ENCODE results near the gene KMT5C. TPM values are rescaled to one million over a fixed set of nuclear protein-coding genes. Genes with fewer than 3 reads are reported as not detected.

KMT5C gene
- polyA plus RNA-seq, 3 donors: 0.89 to 26.9 (median 1.5) TPM

DNA sequence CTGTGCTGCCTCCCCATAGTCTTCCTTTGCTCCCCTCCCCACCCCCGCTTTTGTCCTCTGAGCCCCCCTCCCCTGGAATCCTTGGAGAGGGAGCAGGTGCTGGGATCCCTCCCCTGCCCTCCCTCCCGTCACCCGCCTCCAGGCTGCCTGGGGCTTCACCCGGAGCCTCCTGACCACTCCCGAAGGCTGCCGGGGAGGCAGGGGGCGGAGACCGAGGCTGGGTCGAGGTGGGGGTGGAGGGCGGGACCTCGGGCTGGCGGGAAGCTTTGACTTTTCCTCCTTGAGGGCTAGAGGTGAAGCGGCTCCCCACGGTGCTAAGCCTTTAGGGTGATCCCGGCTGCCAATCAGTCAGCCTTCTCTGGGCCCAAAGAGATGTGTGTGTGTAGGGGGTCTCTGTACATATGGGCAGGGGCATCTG lies 1.5 kb downstream of the KMT5C start:
- Histone ChIP-seq H3K9ac (ENCODE audit: insufficient read depth, low read length, poor library complexity, severe bottlenecking) (peak overlapping the region; percentile 72), H3K79me2 (ENCODE audit: insufficient read depth, low read length) (peaks cover 12% of the 10 kb centered on the region), H3K27ac (ENCODE audit: low read depth in 1 of 2, low read length in 2 of 2) (peak overlapping the region in 1 of 2 donors; percentile 83), H3K9me3 (replicated peaks in 1 of 2; ENCODE audit: control insufficient read depth in 1 of 2, insufficient read depth in 1 of 2, low read length in 2 of 2) (no peaks in the 10 kb centered on the region), H3K27me3 (ENCODE audit: control insufficient read depth in 2 of 2, insufficient read depth in 2 of 2, low read length in 2 of 2) (no peaks in the 10 kb centered on the region), H3K4me3 (replicated peaks in 1 of 3; ENCODE audit: low read depth in 2 of 3, low read length in 3 of 3) (peak overlapping the region in 2 of 3 experiments; percentile 69 to 83), H3K4me1 (ENCODE audit: control insufficient read depth in 1 of 2, insufficient read depth in 2 of 2, low read length in 2 of 2) (peaks cover 31 to 39% of the 10 kb centered on the region in 2 donors), H3K36me3 (replicated peaks in 1 of 2; ENCODE audit: control insufficient read depth in 1 of 2, insufficient read depth in 2 of 2, low read length in 2 of 2) (peaks cover 9 to 15% of the 10 kb centered on the region in 2 donors), H3K4me2 (replicated peaks; ENCODE audit: extremely low read depth, low read length, poor library complexity, severe bottlenecking) (peak overlapping the region; percentile 94), H4K20me1 (ENCODE audit: insufficient read depth, low read length) (peaks cover 7% of the 10 kb centered on the region), H2AFZ (ENCODE audit: insufficient read depth, low read depth, low read length, poor library complexity, severe bottlenecking) (peak overlapping the region; percentile 62)
- H3K27me3 Mint-ChIP-seq (ENCODE audit: low read depth in 3 of 3): peaks cover 0 to 3% (median 2%) of the 10 kb centered on the region in 3 donors
- peaks cover 27% of the 10 kb centered on the region for H3K4me1 Mint-ChIP-seq
- intact Hi-C loops (cut with micrococcal nuclease): loop anchor here in 1 of 2 donors (5.0 kb wide), 1 partner anchor 41 kb away; the partner anchor contains the start of gene TMEM238
- DNase-seq: peak in 1 of 3 donors; percentile 20
- WGBS (ENCODE audit: insufficient coverage): 0% methylated on average over 8 of the region's 15 CpGs
- peak overlapping the region in 5 of 7 donors; percentile 69 to 97 (median 95) for H3K27ac Mint-ChIP-seq
- TF ChIP-seq, protein P1, sequence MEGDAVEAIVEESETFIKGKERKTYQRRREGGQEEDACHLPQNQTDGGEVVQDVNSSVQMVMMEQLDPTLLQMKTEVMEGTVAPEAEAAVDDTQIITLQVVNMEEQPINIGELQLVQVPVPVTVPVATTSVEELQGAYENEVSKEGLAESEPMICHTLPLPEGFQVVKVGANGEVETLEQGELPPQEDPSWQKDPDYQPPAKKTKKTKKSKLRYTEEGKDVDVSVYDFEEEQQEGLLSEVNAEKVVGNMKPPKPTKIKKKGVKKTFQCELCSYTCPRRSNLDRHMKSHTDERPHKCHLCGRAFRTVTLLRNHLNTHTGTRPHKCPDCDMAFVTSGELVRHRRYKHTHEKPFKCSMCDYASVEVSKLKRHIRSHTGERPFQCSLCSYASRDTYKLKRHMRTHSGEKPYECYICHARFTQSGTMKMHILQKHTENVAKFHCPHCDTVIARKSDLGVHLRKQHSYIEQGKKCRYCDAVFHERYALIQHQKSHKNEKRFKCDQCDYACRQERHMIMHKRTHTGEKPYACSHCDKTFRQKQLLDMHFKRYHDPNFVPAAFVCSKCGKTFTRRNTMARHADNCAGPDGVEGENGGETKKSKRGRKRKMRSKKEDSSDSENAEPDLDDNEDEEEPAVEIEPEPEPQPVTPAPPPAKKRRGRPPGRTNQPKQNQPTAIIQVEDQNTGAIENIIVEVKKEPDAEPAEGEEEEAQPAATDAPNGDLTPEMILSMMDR (IDR thresholded peaks at IDR 0.05): no peak
- peak overlapping the region; percentile 80 to 89 for H3K4me3 Mint-ChIP-seq
- no peaks in the 10 kb centered on the region for H3K9me3 Mint-ChIP-seq
- peaks cover 16 to 29% of the 10 kb centered on the region in 2 donors for H3K36me3 Mint-ChIP-seq

DNA sequence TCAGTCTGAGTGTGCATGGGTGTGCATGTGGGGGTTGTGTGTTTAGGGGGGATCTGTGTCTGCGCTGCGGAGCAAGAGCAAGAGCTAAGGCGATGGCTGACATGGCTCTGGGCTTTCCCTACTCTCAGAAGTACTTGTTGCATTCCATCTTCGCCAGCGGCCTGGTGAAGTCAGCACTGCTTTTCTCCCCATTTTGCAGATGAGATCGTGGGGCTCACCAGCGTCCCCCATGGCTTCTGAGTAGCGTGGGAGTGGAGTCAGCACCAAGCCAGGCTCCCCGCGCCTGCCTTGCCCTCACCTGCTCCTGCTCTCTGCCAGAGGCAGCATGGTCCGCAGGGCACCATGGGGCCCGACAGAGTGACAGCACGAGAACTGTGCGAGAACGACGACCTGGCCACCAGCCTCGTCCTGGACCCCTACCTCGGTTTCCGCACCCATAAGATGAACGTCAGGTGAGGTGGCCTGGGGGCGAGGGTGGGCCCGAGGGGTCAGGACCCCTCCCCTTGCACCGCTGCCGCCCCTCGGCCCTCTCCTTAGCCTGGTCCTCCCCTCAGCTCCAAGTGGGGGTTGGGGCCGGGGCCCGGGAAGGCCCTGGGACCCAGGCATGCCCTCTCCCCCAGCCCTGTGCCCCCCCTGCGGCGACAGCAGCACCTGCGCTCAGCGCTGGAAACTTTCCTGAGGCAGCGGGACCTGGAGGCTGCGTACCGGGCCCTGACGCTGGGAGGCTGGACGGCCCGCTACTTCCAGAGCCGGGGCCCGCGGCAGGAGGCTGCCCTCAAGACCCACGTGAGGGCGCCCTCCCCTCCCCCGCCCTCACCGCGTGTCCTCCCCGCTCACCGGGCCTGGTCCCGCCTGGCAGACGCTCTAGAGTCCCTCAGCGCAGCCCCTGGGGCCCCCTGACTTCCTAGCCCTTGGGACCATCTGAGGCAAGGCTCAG lies 2.2 kb downstream of the KMT5C start:
- TF ChIP-seq, protein P1 (IDR thresholded peaks at IDR 0.05): no peak
- Histone ChIP-seq H2AFZ (ENCODE audit: insufficient read depth, low read depth, low read length, poor library complexity, severe bottlenecking) (no peak overlapping the region), H3K4me2 (replicated peaks; ENCODE audit: extremely low read depth, low read length, poor library complexity, severe bottlenecking) (peak overlapping the region; percentile 94), H3K4me3 (replicated peaks in 1 of 3; ENCODE audit: low read depth in 2 of 3, low read length in 3 of 3) (peak overlapping the region in 1 of 3 experiments; percentile 83), H3K9me3 (replicated peaks in 1 of 2; ENCODE audit: control insufficient read depth in 1 of 2, insufficient read depth in 1 of 2, low read length in 2 of 2) (no peaks in the 10 kb centered on the region), H3K79me2 (ENCODE audit: insufficient read depth, low read length) (peaks cover 12% of the 10 kb centered on the region), H3K36me3 (replicated peaks in 1 of 2; ENCODE audit: control insufficient read depth in 1 of 2, insufficient read depth in 2 of 2, low read length in 2 of 2) (peaks cover 9 to 15% of the 10 kb centered on the region in 2 donors), H3K27ac (ENCODE audit: low read depth in 1 of 2, low read length in 2 of 2) (no peak overlapping the region), H3K9ac (ENCODE audit: insufficient read depth, low read length, poor library complexity, severe bottlenecking) (no peak overlapping the region), H4K20me1 (ENCODE audit: insufficient read depth, low read length) (peaks cover 7% of the 10 kb centered on the region), H3K4me1 (ENCODE audit: control insufficient read depth in 1 of 2, insufficient read depth in 2 of 2, low read length in 2 of 2) (peaks cover 31 to 39% of the 10 kb centered on the region in 2 donors), H3K27me3 (ENCODE audit: control insufficient read depth in 2 of 2, insufficient read depth in 2 of 2, low read length in 2 of 2) (no peaks in the 10 kb centered on the region)
- Mint-ChIP-seq H3K4me3 (peak overlapping the region; percentile 62 to 63), H3K27me3 (ENCODE audit: low read depth in 3 of 3) (peaks cover 0 to 3% (median 2%) of the 10 kb centered on the region in 3 donors), H3K27ac (peak overlapping the region in 2 of 7 donors; percentile 69 to 82), H3K4me1 (peaks cover 27% of the 10 kb centered on the region), H3K9me3 (no peaks in the 10 kb centered on the region), H3K36me3 (peaks cover 17 to 29% of the 10 kb centered on the region in 2 donors)
- intact Hi-C loops (cut with micrococcal nuclease): loop anchor here in 1 of 2 donors (5.0 kb wide), 1 partner anchor 40 kb away; the partner anchor contains the start of gene TMEM238
- no peak for DNase-seq
- WGBS (ENCODE audit: insufficient coverage): 95% methylated on average over 46 of the region's 50 CpGs
